GM12864 (cell line): ENCODE data around the gene ZNF736.

Experiments
- DNase-seq: peaks from one replicate; pipeline ENCODE4 v3.0.0-alpha.2; 2011; ENCODE audit warnings: low read depth
- H3K4me3 ChIP-seq: 2 replicates; pipeline ENCODE4 v1.5.1; 2011; ENCODE audit warnings: mild to moderate bottlenecking, low read depth, low read length, control low read depth
- TF ChIP-seq, protein P1 (sequence below): IDR thresholded peaks from 2 replicates; pipeline ENCODE4 v1.5.1; 2011; ENCODE audit warnings: low read depth, mild to moderate bottlenecking, moderate library complexity, low read length, control low read depth, inconsistent platforms; ENCODE audit errors: missing control alignments

The ZNF736 gene

DNA sequence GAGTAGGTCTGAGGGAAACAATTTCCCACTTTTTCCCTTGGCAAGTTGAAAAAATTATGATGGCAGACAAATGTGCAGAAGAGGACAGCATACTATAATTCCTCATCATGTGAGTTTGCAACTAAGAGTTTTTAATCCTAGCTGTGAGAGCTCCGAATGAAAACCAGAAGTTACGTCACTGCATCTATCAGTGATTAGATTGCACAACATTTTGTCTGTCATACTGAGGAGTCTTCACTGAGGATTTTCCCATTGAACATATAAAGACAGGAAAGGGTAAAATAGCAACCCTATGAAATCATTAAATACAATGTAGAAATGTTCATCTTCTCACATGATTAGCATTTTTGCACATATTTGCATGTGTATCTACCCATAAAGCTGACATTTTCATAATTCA is 45.8 kb downstream of the ZNF736 start:
- H3K4me3 ChIP-seq, result no peak overlapping the region
- no peak for DNase-seq
- TF ChIP-seq, protein P1, sequence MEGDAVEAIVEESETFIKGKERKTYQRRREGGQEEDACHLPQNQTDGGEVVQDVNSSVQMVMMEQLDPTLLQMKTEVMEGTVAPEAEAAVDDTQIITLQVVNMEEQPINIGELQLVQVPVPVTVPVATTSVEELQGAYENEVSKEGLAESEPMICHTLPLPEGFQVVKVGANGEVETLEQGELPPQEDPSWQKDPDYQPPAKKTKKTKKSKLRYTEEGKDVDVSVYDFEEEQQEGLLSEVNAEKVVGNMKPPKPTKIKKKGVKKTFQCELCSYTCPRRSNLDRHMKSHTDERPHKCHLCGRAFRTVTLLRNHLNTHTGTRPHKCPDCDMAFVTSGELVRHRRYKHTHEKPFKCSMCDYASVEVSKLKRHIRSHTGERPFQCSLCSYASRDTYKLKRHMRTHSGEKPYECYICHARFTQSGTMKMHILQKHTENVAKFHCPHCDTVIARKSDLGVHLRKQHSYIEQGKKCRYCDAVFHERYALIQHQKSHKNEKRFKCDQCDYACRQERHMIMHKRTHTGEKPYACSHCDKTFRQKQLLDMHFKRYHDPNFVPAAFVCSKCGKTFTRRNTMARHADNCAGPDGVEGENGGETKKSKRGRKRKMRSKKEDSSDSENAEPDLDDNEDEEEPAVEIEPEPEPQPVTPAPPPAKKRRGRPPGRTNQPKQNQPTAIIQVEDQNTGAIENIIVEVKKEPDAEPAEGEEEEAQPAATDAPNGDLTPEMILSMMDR, result no peak

DNA sequence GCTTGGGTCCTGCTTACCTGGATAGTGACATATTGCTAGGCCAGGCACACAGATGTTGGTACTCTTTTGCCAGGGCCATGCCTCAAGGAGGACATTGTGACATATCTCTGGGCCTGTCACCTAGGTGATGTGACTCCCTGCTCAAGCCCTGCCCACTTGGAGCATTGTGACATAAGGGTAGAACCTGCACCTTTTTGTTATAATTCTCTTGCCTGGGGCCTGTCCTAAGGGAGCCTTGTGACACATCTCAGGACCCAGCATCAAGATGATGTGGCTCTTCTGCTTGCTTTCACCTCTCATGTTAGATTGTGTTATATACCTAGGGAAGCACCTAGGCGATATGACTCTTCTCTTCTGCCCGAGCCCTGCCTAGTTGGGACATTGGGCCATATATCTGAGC is 57.4 kb downstream of the ZNF736 start:
- TF ChIP-seq, protein P1, result no peak
- no peak for DNase-seq
- no peak overlapping the region for H3K4me3 ChIP-seq

DNA sequence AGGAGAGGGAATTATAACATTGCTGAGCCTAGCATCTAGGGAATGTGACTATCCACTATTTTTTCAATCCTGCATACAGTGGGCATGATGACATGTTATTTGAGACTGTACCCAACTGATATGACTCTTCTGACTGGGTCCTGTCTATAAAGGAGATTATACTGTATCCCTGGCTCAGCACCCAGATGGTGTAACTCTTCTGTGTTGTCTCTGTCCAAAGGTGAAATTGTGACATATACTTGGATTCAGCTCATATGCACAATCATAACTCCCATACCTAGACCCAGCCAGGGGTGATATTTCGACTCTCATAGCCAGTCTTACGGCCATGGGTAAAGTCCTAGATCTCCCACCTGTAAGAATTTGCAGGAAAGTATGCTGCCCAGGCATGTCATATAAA is 59.3 kb downstream of the ZNF736 start:
- no peak overlapping the region for H3K4me3 ChIP-seq
- TF ChIP-seq, protein P1, result no peak
- DNase-seq, result no peak

DNA sequence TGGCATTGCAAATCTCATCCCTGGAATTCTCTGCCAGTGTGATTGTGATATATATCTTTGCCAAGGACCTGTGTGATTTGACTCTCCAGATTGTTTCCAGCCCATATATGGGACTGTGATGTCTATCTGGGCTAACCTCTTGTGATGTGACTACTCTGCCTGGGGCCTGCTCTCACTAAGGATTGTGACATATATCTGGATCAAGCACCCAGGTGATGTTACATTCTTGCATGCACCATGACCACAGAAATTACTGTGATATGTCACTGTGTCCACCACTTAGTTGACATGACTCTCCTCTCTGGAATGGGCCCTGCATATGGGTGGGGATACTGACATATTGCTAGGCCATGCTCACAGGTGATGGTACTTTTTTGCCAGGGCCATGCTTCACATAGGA is 86.6 kb downstream of the ZNF736 start:
- TF ChIP-seq, protein P1, result no peak
- no peak for DNase-seq
- H3K4me3 ChIP-seq, result no peak overlapping the region
